ENCODE data around the gene TRIP10.
"Not testable (repeated sequence)": the region's sequence is repeated elsewhere in the genome, so short reads cannot be mapped to it uniquely, and the experiment has no call there.

The TRIP10 gene

DNA sequence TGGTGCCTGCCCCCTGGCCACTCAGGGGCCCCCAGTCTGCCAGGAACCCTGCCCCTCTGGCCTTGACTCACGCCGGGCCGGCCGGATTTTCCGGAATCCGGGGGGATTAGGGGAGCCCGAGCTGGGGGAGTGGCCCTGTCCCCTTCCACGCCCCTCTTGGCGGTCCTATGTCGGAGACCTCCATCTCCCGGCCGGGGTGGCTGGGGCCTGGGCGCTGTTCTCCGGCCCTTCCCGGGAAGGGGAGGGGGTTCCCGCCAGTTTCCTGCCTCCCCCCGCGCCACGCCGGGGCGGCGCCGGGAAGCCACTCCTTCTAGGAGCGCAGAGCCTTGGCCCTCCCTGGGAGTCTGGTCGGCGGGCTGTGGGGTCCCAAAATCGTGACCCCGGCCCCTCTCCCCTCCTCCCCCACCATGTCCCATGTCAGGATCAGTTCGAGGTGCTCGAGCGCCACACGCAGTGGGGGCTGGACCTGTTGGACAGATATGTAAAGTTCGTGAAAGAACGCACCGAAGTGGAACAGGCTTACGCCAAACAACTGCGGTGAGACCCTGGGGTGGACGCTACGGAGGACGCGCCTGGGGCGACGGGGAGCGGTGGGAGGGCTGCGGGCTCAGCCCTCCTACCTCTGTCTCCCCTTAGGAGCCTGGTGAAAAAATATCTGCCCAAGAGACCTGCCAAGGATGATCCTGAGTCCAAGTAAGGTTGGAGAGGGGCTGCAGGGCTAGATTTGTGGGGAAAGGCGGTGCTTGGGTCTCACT is 1.3 kb downstream of the TRIP10 start:
- H3K27ac Mint-ChIP-seq: peak overlapping the region; percentile 59
- H3K36me3 Mint-ChIP-seq: peaks cover 3% of the 10 kb centered on the region
- peaks cover 32% of the 10 kb centered on the region for H3K4me1 Mint-ChIP-seq
- peak overlapping the region; percentile 83 for H3K4me3 Mint-ChIP-seq
- no peaks in the 10 kb centered on the region for H3K9me3 Mint-ChIP-seq
- no peaks in the 10 kb centered on the region for H3K27me3 Mint-ChIP-seq

- Mint-ChIP-seq H3K36me3 (peaks cover 4% of the 10 kb centered on the region), H3K9me3 (no peaks in the 10 kb centered on the region), H3K27ac (no peak overlapping the region), H3K4me3 (no peak overlapping the region), H3K4me1 (peaks cover 20% of the 10 kb centered on the region), H3K27me3 (no peaks in the 10 kb centered on the region)
These were observed 3.6 kb downstream of the TRIP10 start for GRCh38 chr19:6743066-6743465.

DNA sequence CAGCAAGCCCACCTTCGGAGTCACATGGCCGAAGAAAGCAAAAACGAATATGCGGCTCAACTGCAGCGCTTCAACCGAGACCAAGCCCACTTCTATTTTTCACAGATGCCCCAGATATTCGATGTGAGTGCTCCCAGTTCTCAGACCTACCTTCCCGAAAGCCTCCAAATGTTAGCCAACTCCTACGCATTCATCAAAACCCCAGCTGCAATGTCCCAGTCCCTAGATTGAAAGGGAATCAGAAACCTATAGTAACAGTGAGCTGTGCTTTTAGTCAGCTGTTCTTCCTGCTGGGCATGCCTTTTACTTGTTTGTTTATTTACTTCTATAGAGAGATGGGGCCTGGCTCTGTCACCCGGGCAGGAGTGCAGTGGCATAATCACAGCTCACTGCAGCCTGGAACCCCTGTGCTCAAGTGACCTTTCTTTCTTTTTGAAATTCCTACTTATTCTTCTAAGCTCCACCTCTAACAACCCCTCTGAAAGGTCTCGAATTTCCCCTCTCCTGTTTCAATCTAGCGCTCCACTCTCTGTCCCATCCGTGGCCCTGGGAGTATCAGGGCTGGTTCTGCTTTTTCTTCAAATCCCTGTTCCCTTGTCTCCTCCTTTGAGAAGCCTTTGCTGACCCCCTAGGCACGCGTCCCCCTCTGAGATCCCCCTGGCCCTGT is 4.4 kb downstream of the TRIP10 start:
- H3K36me3 Mint-ChIP-seq: peaks cover 10% of the 10 kb centered on the region
- peak overlapping the region; percentile 90 for H3K27ac Mint-ChIP-seq
- H3K27me3 Mint-ChIP-seq: no peaks in the 10 kb centered on the region
- no peak overlapping the region for H3K4me3 Mint-ChIP-seq
- peaks cover 12% of the 10 kb centered on the region for H3K4me1 Mint-ChIP-seq
- H3K9me3 Mint-ChIP-seq: no peaks in the 10 kb centered on the region

GRCh38 chr19:6744381-6745301 is 5.2 kb downstream of the TRIP10 start:
- H3K4me3 Mint-ChIP-seq: no peak overlapping the region
- no peaks in the 10 kb centered on the region for H3K9me3 Mint-ChIP-seq
- H3K27me3 Mint-ChIP-seq: no peaks in the 10 kb centered on the region
- H3K27ac Mint-ChIP-seq: peak overlapping the region; percentile 90
- peaks cover 10% of the 10 kb centered on the region for H3K36me3 Mint-ChIP-seq
- peaks cover 6% of the 10 kb centered on the region for H3K4me1 Mint-ChIP-seq

DNA sequence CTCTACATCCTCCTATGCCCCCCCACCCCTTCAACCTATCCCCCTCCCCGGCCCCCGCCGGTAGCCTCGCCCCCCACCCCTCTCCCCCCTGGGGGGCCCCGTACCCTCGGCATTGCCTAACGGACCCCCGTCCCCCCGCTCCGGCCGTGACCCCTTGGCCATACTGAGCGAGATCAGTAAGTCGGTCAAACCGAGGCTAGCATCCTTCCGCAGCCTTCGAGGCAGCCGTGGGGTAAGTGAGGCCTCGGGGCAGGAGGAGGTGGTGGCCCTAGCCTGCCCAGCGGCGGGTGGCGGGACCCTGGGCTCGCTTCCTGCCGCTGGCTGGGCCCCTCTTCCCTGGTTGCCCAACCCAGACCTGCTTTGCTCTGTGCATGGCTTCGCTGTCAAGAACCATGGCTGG is 6.5 kb downstream of the TRIP10 start:
- H3K27me3 Mint-ChIP-seq: no peaks in the 10 kb centered on the region
- no peaks in the 10 kb centered on the region for H3K9me3 Mint-ChIP-seq
- H3K36me3 Mint-ChIP-seq: peaks cover 10% of the 10 kb centered on the region
- peaks cover 4% of the 10 kb centered on the region for H3K4me1 Mint-ChIP-seq
- no peak overlapping the region for H3K27ac Mint-ChIP-seq
- no peak overlapping the region for H3K4me3 Mint-ChIP-seq

GRCh38 chr19:6748543-6748942 is 9.1 kb downstream of the TRIP10 start:
- H3K36me3 Mint-ChIP-seq, H3K27me3 Mint-ChIP-seq, H3K27ac Mint-ChIP-seq, H3K9me3 Mint-ChIP-seq, H3K4me1 Mint-ChIP-seq, H3K4me3 Mint-ChIP-seq: not testable (repeated sequence)

DNA sequence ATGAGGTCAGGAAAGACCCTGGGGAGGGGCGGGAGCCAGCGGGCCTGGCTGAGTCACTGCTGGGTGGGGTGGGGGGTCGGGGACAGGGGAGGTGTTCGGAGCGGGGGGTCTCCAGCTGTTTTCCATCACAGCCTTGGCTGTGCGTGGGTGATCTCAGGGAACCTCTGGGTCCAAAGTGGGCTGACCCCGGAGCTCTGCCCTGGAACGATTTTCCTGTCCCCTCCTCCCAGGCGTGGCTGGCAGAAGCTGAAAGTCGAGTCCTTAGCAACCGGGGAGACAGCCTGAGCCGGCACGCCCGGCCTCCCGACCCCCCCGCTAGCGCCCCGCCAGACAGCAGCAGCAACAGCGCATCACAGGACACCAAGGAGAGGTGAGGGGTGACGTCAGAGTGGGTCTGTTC is 10.6 kb downstream of the TRIP10 start:
- Mint-ChIP-seq H3K9me3 (no peaks in the 10 kb centered on the region), H3K4me1 (peaks cover 5% of the 10 kb centered on the region), H3K27ac (no peak overlapping the region), H3K4me3 (no peak overlapping the region), H3K36me3 (peaks cover 16% of the 10 kb centered on the region), H3K27me3 (no peaks in the 10 kb centered on the region)

- no peak overlapping the region for H3K4me3 Mint-ChIP-seq
- peaks cover 5% of the 10 kb centered on the region for H3K4me1 Mint-ChIP-seq
- no peaks in the 10 kb centered on the region for H3K27me3 Mint-ChIP-seq
- H3K36me3 Mint-ChIP-seq: peaks cover 16% of the 10 kb centered on the region
- H3K9me3 Mint-ChIP-seq: no peaks in the 10 kb centered on the region
- H3K27ac Mint-ChIP-seq: no peak overlapping the region
These were observed 11.7 kb downstream of the TRIP10 start for GRCh38 chr19:6751189-6751588.

DNA sequence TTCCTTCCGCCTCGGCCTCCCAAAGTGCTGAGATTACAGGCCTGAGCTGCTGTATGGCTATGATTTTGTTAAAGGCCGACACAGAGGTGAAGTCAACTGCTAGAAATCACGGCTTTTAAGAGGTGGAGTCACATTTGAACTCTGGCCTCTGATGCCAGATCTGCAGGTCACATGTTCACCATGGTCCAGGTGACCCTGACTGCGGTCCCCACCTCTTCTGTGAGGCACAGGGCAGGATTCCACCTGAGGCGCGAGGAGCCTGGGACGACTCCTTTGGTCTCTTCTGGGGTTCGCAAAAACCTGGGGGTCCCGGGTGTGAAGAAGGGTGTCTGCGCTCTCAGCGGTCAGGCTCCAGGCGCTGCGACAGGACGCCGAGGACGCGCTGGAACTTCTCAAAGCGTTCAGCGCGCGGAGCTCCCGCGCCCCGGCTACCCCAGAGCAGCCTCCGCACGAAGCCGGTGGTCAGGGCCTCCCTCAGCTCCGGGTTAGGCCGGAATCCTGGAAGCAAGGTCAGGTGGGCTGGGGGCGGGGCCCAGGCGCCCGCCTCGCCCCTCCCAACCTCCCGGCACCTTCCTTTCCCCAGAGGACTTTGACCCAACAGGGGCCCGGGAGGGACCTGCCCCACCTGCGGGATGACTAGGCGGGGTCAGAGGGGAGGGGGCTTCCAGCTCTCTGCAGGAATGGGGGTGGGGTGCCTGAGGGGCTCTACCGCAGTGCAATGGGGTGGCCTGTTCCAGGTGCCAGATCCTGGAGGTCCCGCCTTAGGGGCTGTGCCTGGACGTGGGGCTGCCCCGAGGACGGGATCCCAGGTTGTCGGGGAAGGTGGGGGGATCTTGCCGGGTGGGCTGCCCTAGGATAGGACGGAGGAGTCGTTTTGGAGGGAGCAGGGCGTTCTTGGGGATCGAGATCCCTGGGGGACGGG is 13.0 kb downstream of the TRIP10 start:
- Mint-ChIP-seq H3K27me3 (no peaks in the 10 kb centered on the region), H3K36me3 (peaks cover 16% of the 10 kb centered on the region), H3K9me3 (no peaks in the 10 kb centered on the region), H3K4me3 (peak overlapping the region; percentile 73), H3K4me1 (peaks cover 5% of the 10 kb centered on the region), H3K27ac (no peak overlapping the region)

GRCh38 chr19:6753178-6754031 is 13.9 kb downstream of the TRIP10 start:
- no peaks in the 10 kb centered on the region for H3K9me3 Mint-ChIP-seq
- peaks cover 5% of the 10 kb centered on the region for H3K4me1 Mint-ChIP-seq
- H3K27me3 Mint-ChIP-seq: no peaks in the 10 kb centered on the region
- H3K4me3 Mint-ChIP-seq: peak overlapping the region; percentile 73
- peaks cover 12% of the 10 kb centered on the region for H3K36me3 Mint-ChIP-seq
- peak overlapping the region; percentile 86 for H3K27ac Mint-ChIP-seq

GRCh38 chr19:6754136-6754535 is 14.7 kb downstream of the TRIP10 start:
- H3K4me1 Mint-ChIP-seq: peaks cover 9% of the 10 kb centered on the region
- H3K27me3 Mint-ChIP-seq: no peaks in the 10 kb centered on the region
- peaks cover 13% of the 10 kb centered on the region for H3K36me3 Mint-ChIP-seq
- H3K4me3 Mint-ChIP-seq: no peak overlapping the region
- H3K27ac Mint-ChIP-seq: no peak overlapping the region
- no peaks in the 10 kb centered on the region for H3K9me3 Mint-ChIP-seq

DNA sequence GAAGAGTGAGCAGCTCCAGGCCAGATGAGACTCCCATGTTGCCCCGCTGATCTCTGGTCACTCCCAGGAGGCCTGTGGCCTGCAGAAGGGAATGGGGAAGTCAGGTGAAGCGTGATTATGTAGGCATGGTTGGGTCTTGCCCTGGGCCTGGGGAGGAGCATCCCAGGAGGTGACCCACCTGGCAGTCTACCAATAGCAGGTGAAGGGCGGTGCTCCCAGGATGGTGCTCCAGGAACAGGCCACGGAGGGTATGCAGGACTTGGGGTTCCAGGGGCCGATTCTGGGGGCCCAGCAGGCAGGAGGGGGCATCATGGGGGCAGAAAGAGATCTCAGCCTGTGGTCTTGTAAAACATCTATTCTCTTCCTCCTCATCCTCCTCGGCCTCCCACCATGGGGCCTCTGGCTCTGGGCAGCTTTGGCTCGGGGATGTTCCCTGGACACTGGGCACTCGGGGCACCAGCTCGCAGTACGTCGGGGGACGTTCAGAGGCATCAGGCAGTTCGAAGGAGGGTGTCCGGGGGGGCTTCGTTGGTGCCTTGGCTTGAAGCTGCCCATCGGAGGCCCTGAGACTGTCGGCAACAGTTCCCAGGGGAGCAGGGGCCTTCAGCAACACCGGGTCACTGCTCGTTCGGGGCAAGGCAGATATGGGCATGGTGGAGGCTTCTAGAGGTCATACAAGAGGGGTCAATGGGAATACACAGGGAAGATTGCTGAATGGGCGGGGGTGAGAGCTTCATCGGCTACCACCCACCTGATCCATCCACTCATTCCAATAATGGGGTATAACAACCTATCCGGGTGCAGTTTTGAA is 15.4 kb downstream of the TRIP10 start:
- H3K4me3 Mint-ChIP-seq: no peak overlapping the region
- peaks cover 9% of the 10 kb centered on the region for H3K4me1 Mint-ChIP-seq
- H3K27ac Mint-ChIP-seq: peak overlapping the region; percentile 70
- no peaks in the 10 kb centered on the region for H3K27me3 Mint-ChIP-seq
- peaks cover 13% of the 10 kb centered on the region for H3K36me3 Mint-ChIP-seq
- no peaks in the 10 kb centered on the region for H3K9me3 Mint-ChIP-seq

- Mint-ChIP-seq H3K9me3 (no peaks in the 10 kb centered on the region), H3K27ac (no peak overlapping the region), H3K36me3 (peaks cover 5% of the 10 kb centered on the region), H3K4me3 (no peak overlapping the region), H3K4me1 (peaks cover 14% of the 10 kb centered on the region), H3K27me3 (no peaks in the 10 kb centered on the region)
These were observed 21.1 kb downstream of the TRIP10 start for GRCh38 chr19:6760606-6761005.
